GM18951 (cell line): ENCODE data around the gene ACY1.

Experiments used
- POLR2A ChIP-seq: IDR thresholded peaks from 4 replicates; pipeline ENCODE4 v1.6.1; 2011; ENCODE audit warnings: mild to moderate bottlenecking; ENCODE audit not compliant: insufficient read length, insufficient read depth; ENCODE audit errors: extremely low read depth
- in situ Hi-C: fragments of 300-500 bp; cut with MboI; formaldehyde crosslinking; loops from one replicate; pipeline ENCODE4 v1.12.0; 2022; ENCODE audit warnings: low sequenced_read_pairs, mixed read lengths, inconsistent platforms; ENCODE audit not compliant: unreplicated experiment

Gene ACY1

DNA sequence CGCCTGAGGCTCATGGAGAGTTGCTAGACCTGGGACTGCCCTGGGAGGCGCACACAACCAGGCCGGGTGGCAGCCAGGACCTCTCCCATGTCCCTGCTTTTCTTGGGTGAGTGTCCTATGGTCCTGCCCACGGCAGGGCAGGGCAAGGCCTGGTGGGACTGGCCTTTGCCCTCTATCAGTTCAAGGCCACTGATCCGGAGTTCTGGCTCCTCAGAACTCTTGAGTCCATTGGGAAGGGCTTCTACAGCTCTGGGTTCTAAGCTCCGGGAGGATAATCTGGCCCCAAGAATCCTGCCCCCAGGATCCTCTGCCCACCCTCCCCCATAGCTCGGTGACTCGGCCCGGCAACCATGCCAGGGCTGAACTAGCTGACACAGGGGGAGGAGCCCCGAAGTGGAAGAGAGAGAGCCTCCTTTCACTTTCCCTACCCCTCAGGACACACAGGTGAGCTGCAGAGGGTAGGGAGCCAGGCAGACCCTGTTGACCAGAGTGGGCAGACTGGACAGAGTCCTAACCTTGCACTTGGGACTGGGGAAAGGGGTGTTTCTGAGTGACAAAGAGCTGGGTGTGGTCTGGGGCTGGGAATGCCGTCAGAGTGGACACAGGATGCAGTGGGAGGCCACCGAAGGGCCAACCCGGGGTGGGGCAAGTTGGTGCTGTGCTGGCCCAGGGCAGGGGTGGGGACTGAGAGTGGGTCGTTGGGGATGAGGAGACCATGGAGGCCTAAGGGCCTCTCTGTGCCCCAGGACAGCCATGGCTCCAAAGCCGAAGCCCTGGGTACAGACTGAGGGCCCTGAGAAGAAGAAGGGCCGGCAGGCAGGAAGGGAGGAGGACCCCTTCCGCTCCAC lies 40.5 kb upstream of the ACY1 start:
- in situ Hi-C loops = no loop called here
- peak; percentile 49 for TF ChIP-seq POLR2A

DNA sequence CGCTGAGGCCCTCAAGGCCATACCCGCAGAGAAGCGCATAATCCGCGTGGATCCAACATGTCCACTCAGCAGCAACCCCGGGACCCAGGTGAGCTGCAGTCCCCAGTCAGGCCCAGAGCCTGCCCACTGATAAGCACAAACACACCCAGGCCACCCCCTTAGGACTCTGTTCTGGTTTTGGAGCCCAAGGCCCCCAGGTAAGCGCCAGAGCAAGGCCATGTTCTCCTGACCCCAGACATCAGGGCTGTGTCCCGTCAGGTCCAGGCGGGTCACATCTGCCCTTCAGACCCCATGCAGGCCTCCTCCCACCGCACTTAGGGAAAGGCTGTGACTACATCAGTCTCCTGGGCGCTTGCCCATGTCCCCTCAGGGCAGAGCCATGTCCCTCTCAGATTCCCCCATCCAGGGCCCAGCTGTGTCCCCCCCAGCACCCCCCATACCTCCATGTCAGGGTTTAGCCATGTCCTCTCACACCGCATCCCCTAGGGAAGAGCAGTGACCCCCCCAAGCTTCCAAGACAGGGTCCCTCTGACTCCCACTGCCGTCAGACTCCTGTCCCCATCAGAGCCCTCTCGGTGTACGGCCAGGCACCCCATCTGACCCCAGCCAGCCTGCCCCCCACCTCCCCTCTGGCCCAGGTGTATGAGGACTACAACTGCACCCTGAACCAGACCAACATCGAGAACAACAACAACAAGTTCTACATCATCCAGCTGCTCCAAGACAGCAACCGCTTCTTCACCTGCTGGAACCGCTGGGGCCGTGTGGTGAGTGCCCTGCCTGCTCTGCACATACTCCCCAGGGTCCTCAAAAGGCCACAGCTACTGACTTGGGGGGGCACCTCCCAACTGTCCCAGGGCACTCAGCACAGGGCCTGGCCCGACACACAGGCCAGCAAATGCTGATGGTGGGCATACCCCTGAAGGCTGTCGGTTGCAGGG lies 39.6 kb upstream of the ACY1 start:
- TF ChIP-seq POLR2A = no peak
- in situ Hi-C loops = no loop called here

DNA sequence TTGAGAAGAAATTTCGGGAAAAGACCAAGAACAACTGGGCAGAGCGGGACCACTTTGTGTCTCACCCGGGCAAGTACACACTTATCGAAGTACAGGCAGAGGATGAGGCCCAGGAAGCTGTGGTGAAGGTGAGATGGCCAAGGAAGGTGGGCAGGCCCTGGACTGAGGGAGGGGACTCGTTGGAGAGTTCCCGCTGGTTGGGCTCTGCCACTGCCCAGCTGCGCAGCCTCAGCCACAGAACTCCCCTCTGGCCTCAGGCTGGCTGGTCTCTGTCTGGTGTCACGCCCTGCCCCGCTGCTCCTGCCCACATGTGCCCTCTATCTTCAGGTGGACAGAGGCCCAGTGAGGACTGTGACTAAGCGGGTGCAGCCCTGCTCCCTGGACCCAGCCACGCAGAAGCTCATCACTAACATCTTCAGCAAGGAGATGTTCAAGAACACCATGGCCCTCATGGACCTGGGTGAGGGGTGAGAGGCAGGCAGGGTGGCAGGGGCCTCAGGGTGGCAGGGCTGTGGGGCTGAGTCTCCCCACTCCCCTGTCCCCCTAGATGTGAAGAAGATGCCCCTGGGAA lies 38.8 kb upstream of the ACY1 start:
- in situ Hi-C loops = no loop called here
- TF ChIP-seq POLR2A = no peak

DNA sequence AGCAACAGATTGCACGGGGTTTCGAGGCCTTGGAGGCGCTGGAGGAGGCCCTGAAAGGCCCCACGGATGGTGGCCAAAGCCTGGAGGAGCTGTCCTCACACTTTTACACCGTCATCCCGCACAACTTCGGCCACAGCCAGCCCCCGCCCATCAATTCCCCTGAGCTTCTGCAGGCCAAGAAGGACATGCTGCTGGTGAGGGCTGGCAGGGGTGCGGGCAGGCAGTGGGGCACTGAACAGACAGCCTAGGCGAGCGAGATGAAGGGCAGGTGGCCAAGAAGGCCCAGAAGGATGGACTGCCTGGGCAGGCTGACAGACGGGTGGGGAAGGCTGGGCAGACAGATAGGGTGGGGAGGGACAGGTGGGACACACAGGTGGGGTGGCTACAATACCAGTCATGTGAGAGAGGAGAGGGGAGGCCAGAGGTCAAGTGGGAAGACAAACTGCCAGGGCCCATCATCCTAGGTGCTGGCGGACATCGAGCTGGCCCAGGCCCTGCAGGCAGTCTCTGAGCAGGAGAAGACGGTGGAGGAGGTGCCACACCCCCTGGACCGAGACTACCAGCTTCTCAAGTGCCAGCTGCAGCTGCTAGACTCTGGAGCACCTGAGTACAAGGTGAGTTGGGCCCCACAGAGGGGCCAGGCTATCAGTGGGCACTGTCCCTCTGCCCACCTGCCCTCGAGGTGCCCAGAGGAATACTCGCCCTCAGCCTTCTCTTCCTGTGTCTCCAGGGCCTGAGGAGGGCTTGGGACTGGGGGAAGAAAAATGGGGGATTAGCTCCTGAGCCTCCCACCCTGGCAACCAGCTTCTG lies 38.1 kb upstream of the ACY1 start:
- in situ Hi-C loops = no loop called here
- no peak for TF ChIP-seq POLR2A

DNA sequence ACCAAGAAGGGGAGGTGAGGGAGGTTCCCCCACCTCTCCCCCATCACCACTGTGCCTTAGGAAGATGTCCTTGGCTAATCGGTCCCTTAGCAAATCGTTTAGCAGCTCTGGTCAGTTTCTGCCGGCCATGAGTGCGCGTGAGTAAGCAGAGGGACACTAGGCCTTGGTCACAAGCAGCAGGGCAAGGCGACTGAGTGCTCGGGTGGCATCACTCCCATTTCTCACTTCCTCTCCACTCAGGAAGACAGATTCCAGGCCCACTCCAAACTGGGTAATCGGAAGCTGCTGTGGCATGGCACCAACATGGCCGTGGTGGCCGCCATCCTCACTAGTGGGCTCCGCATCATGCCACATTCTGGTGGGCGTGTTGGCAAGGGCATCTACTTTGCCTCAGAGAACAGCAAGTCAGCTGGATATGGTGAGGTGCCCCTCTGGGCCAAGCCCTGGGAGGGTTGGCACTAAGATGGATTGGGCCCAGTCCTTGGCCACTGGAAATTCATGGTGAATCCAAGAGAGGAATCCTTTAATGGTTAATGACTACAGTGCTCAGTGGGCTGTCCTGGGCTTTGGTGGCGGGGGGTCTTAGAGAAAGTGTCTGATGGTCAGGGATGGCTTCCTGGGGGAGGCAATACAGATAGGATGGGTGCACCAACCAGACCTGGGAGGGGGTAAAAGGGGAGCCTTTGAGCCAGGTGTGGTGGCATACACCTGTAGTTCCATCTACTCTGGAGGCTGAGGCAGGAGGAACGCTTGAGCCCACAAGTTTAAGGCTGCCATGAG lies 37.2 kb upstream of the ACY1 start:
- no peak for TF ChIP-seq POLR2A
- in situ Hi-C loops = no loop called here

DNA sequence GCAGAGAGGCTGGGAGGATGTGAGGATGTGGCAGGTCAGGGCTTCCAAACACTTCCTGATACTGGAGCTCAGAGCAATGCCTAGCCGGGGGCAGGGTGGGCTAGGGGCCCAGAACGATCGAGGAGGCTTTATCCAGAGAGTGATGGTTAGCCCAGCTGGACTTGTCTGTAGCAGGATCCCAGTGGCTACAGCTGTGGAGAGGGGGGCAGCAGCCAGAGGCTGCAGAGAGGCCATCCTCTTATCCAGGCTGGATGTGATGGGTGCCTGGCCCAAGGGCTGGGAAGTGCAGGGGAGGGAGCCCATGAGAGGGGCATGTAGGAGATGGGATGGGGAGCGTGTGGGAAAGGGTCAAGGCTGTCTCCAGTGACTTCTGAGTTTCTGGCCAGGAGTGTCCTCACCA lies 36.5 kb upstream of the ACY1 start:
- in situ Hi-C loops = no loop called here
- TF ChIP-seq POLR2A = no peak

DNA sequence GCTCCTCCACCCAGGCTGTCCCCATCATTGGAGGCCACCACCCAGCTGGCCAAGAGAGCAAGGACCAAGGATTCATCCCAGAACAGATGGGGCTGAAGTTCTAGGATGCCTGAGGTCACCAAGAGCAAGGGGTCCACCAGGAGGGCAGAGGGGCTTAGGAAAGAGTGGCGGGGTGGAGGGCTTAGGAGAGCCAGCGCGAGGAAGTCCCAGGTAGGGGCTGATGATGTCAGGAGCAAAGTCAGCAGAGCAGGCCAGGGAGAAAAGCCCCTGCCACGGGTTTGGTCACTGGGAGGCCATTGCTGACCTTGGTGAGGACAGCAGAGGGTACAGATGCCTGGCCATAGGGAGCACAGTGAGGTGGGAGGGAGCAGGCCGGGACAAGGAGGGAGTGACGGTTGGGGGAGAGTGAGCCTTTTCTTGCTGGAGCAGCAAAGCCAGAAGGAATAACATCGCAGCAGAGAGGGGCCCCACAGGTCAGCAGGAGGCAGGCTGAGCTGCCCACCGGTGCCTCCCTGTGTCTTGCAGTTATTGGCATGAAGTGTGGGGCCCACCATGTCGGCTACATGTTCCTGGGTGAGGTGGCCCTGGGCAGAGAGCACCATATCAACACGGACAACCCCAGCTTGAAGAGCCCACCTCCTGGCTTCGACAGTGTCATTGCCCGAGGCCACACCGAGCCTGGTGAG lies 36.0 kb upstream of the ACY1 start:
- no peak for TF ChIP-seq POLR2A
- in situ Hi-C loops = no loop called here

DNA sequence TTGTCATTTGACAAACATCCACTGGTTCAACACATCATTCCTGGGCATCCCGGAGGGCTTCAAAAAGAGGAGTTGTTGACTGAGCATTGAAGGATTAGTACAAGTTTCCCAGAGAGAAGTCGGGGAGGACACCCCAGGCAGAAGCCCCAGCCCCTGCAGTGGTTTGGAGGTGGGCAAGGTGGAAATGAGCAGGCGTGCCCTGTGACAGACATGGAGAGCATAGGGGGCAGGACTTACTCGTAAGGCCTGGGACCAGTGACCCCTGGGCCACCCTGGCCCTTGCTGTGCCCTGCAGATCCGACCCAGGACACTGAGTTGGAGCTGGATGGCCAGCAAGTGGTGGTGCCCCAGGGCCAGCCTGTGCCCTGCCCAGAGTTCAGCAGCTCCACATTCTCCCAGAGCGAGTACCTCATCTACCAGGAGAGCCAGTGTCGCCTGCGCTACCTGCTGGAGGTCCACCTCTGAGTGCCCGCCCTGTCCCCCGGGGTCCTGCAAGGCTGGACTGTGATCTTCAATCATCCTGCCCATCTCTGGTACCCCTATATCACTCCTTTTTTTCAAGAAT lies 35.2 kb upstream of the ACY1 start:
- in situ Hi-C loops = no loop called here
- no peak for TF ChIP-seq POLR2A

DNA sequence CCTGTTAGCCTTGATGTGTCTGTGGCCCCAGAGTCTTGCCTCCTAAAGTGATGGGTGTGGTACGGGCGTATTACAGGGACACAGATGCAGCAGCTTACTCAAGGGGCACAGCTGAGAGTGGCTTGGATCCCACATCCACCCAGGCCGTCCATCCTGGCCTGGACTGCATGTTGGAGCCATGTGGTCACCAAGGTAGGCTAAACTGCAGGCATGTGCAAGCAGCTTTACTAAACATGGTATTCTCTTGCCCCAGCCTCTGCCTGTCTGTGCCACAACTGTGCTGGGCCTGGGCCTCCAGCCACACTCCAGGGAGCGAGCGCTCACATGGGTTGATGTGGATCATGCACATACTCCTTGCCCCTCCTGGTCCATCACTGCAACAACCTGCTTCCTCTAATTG lies 34.2 kb upstream of the ACY1 start:
- in situ Hi-C loops = no loop called here
- no peak for TF ChIP-seq POLR2A

DNA sequence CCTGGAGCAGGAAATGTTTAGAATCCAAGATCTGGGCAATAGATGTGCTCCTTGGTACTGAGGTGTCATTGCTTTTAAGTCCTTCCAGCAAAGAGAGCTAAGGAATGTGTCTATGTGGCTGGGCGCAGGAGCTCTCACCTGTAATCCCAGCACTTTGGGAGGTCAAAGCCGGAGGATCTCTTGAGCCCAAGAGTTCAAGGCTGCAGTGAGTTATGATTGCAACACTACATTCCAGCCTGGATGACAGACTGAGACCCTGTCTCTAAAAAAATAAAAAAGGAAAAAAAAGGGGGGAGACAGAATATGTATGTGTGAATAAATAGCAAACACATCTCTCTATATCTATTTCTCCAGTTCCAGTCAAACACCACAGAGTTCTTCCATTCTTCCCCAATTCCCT lies 32.4 kb upstream of the ACY1 start:
- no peak for TF ChIP-seq POLR2A
- in situ Hi-C loops = no loop called here

DNA sequence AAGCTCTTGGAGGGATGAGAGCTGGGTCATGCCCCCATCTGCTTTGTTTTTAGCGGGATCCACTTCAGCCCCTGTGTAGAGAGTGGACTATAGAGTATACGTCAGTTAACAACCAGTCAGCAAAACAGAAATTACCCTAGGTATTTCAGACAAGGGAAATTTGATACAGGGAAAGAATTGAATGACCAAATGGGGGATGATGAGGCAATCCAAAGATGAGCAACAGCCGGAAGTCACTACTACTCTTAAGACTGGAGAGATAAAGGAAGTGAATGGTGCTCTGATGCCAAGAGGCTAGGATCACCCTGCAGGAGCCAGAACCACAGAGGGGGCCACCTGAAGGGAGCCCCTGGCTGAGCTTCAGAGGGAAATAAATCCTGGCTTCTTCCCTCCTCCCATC lies 29.9 kb upstream of the ACY1 start:
- no peak for TF ChIP-seq POLR2A
- in situ Hi-C loops = no loop called here
